GM21825 (cell line): ENCODE measurements around the gene SRSF4.
"Not testable (repeated sequence)": the region's sequence is repeated elsewhere in the genome, so short reads cannot be mapped to it uniquely, and the experiment has no call there.

Experiments used
- ATAC-seq: cut with Tn5 transposase; IDR thresholded peaks from one replicate; pipeline ENCODE4 v1.9.1; 2021; ENCODE audit warnings: mild to moderate bottlenecking, moderate library complexity; ENCODE audit not compliant: unreplicated experiment

The SRSF4 gene

GRCh38 chr1:29166291-29166878 is 15.3 kb downstream of the SRSF4 start:
- no peak for ATAC-seq

DNA sequence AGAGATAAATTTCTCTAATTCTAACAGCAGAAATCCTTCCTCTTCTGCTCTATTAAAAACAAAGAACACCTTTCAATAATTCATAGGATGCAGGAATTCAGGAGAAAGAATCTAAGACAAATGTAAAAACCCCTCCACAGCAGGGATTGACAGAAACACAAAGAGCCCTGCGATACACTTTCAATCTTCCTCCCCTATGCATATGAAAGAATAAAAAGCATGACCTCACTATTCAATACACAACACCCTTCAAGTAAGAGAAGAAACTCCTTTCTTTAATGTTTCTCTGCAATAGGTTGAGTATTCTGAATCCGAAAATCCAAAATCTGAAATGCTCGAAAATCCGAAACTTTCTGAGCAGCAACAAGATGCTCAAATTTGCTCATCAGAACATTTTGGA is 17.1 kb downstream of the SRSF4 start:
- no peak for ATAC-seq

DNA sequence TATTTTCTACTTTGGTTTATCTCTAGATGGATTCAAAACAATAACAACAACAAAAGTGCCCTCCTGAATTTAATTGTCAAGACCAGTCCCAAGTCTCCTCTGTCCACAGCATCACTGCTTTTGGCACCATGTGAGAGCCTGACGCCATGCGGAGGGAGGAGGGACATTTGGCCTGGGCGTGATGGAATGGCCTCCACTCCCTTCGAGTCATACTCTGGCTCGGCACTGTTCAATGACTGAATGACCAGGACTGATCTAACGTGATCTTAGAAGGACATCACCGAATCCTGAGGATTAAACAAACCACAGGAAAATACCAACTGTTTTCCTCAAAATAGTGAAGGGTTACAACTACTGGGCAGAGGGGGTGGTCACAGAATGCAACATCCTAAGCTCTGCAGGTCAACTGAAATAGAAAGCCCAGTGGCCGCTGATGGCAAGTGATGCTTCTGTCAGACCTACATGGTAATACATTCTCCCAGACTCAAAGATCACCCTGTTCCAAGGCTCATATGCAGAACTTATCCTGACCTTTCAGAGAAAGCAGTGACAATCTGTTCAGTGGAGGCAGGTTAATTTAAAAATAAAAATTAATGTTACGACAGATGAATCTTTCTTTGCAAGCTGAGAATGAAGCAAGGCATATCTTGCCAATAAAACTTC is 19.1 kb downstream of the SRSF4 start:
- ATAC-seq, result no peak

DNA sequence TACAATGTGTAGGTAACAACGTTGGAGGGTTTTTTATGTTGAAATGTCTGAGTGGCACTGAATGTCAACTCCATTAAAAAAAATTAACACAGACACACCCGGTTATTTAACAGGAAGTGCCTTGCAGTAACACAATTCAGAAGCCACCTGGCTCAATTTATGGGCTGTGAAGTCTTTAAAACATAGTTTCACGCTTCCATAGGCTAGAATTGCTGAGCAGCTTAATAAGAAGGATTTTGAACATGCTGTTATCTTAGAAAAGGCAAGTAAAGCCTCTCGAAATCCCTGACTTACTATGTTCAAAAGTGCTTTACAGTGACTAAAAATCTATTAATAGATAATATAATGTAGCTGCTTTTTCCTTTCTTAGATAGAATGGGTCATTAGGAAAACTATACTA is 19.7 kb downstream of the SRSF4 start:
- ATAC-seq, result no peak

GRCh38 chr1:29159773-29160172 is 21.9 kb downstream of the SRSF4 start:
- no peak for ATAC-seq

GRCh38 chr1:29157269-29157601 is 24.5 kb downstream of the SRSF4 start:
- ATAC-seq, result no peak

GRCh38 chr1:29156543-29157268 is 25.0 kb downstream of the SRSF4 start:
- no peak for ATAC-seq

DNA sequence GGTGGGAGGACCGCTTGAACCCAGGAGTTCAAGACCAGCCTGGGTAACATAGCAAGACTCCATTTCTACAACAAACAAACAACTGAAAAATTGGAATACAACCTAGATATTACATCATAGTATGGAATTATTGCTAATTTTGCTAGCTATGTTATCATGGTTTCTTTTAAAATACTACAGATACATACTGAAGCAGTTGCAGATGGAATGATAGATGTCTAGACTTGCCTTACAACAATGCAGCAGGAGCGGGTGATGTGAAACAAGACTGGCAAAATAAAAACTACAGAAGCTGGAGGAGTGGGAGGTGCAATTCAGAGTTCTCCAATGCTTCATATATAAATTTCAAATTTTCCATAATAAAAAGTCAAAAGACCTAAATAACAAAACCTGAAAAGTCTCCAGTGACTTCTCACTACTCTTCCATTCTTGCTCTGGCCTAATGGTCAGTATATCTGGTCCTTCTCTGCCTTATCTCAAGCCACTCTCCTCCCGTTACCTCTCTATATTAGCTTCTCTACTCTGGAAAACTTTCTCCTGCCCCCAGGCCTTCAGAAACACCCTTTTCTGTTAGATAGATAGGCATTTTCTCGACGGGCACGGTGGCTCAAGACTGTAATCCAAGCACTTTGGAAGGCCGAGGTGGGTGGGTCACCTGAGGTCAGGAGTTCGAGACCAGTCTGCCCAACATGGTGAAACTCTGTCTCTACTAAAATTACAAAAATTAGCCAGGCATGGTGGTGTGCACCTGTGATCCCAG is 29.5 kb downstream of the SRSF4 start:
- no peak for ATAC-seq

DNA sequence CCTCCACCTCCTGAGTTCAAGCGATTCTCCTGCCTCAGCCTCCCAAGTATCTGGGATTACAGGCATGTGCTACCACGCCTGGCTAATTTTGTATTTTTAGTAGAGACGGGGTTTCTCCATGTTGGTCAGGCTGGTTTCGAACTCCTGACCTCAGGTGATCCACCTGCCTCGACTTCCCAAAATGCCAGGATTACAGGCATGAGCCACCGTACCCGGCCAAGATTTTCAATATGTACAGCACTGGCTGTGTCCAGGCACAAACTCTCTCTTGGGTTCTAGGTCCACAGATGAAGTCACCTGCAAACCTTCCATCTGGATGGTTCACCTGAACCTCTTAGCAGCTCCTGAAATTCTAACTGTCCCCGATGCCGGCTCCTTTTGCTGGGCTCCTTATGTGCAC is 31.4 kb downstream of the SRSF4 start:
- not testable (repeated sequence) for ATAC-seq

DNA sequence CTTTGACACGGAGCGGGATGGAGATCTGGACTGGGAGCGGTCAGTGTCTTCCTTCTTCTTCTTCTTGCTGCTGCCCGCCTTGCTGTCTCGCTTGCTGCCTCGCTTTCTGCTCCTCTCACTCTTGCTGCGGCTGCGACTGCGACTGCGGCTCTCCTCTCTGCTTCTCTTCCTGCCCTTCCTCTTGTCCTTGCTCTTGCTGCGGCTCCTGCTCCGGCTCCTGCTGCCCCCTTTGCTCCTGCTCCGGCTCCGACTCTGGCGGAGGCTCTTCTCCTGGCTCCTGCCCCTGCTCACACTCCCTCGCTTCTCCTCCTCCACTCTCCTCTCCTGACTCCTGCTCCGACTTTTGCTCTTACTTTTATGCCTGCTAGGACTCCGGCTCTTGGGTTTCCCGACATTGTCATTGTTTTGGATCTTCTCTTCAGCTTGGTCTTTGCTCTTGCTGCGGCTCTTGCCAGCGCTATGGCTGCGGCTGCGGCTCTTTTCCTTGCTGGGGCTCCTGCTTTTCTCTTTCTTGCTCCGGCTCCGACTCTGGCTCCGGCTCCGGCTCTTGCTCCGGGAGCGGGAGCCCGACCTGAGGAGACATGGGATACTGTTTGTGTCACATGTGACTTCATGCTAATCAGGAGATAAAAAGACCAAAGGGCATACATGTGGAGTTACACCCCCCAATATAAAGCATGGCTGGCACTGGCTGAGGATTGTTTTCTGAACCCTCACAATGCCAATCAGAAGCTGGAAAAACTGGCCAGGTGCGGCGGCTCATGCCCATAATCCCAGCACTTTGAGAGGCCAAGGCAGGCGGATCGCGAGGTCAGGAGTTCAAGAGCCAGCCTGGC is 32.8 kb downstream of the SRSF4 start:
- ATAC-seq, result no peak

DNA sequence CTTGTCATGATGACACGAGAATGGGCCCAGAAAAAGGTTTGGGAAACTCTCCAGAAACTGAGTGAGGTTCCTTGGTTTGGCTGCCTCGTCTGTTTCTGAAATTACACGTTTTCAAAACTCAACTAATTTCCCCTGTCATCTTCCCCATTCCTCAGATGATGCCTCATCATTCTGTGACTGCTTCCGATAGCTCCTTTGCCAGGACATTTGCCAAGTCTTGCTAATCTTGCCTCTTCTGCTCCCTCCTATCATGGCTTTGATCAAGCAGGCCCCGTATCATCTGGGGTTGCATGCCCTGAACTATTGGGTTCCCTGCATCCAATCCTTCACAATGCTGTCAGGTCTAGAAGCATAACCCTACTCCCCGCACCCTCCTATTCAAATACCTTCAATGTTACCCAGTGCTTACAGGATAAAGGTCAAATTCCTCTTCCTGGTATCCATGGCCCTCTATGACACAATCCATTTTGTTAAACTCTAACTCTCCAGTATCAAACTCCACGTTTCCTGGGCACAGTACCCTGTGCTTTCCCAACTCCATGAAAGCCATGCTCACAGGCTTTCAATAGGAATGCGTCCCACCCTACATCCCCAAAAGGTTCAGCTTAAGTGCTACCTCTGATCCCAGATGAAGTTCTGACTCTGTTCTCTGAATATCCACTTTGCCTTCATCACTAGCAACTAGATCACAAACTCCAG is 35.8 kb downstream of the SRSF4 start:
- ATAC-seq, result no peak

DNA sequence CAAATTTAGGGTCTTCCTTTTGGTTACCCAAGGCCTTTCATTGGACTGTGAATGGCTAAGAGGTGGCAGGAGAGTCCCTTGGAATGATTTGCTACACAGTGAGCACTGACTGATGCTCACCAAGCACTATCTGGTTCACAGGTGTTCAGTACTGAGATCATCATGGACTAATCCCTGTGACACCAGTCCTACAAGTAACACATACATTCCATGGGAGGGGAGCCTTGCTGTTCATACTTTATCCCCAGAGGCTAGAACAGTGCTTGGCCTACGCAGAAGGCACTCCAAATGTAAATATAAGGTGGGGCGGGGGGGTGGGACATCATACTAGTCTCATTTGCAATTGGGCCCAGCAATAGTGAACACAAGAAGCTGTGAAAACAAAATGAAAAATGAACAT is 37.5 kb downstream of the SRSF4 start:
- ATAC-seq, result no peak

DNA sequence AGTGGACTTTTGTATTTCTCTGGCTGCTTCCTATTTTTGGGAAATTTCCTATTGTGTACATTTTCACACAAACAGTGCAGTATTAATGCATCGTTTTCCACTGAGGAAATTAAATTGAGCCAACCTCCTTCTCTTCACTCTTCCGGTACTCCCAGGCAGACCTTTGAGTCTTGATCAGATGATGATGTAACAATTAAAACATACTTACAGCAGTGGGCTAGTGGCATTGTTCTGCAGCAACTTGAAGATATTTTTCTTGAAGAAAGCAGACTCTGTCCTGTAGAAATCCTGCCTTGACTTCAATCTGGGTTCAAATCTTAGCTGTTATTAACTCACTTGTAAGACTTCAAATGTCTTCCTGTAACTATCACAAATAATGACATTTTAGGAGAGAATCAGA is 39.0 kb downstream of the SRSF4 start:
- no peak for ATAC-seq

DNA sequence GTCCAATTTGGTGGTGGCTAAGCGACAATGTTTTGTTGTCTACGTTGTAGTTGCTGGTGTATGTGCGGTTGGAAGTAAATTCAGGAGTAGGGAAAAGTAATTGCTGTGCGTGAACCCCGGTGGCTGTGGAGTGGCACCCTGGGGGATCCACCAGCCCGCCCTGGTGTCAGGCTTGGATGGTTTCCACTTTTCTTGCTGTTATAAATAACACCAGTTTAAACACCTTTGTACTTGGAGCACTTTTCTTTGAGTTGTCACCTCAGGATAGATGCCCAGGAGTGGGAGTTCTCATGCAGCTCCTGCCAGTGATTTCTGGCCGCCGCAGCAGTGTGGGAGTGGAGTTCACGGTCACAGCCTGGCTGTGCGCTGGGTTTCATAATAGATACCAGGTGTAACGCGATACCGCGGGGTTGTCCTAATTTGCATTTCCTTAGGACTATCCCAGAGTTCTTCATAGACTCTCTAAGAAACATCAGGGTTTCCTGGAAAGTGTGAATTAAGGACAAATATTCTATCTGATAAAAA is 45.2 kb downstream of the SRSF4 start:
- no peak for ATAC-seq

- no peak for ATAC-seq
These were observed 47.0 kb downstream of the SRSF4 start for GRCh38 chr1:29134695-29135028.

GRCh38 chr1:29133861-29134694 is 47.6 kb downstream of the SRSF4 start:
- ATAC-seq, result no peak

DNA sequence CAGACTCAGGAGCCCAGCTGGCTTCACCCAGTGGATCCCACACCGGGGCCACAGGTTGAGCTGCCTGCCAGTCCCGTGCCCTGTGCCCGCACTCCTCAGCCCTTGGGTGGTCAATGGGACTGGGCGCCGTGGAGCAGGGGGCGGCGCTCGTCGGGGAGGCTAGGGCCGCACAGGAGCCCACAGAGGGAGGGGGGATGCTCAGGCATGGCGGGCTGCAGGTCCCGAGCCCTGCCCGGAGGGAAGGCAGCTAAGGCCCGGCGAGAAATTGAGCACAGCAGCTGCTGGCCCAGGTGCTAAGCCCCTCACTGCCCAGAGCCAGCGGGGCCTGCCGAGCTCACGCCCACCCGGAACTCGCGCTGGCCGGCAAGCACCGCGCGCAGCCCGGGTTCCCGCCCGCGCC is 50.6 kb downstream of the SRSF4 start:
- not testable (repeated sequence) for ATAC-seq

DNA sequence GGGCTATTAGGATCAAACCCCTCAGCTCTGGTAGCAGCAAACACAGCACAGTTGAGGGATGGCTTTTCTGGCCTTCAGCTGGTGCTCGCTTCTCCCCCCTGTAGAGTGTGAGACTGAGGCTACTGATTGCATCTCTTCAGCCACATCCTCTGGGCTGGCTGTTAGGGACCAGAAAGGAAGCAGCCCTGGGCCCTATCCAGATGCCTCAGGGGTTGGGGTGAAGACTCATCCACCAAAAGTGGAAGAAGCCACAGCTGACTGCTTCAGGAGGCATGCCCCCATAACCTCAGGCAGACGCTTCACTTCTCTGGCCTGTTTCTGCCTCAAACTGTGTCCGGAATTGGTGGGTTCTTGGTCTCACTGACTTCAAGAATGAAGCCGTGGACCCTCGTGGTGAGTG is 51.8 kb downstream of the SRSF4 start:
- no peak for ATAC-seq

- ATAC-seq, result no peak
These were observed 53.0 kb downstream of the SRSF4 start for GRCh38 chr1:29128739-29129138.
